A549 (cell line): ENCODE measurements around the gene ROS1. TPM values are rescaled to one million over a fixed set of nuclear protein-coding genes. Genes with fewer than 3 reads are reported as not detected.

Source experiments
- ATAC-seq, 2 experiments: fragments of 200-7000 bp in 1 of 2; fragments of >200 bp in 1 of 2; cut with Nextera tagmentation in 1 of 2; cut with Tn5 transposase in 1 of 2; 3 replicates each; pipeline versions ENCODE4 v1.8.0 to v1.9.1; 2018 to 2020; ENCODE audit warnings: mild to moderate bottlenecking in 1 of 2, moderate library complexity in 1 of 2
- CTCF ChIA-PET: fragments of 300-600 bp; sonication (Branson Sonifier 250); formaldehyde crosslinking; extraction: SDS; loops from one replicate; lab custom pipeline; 2021; ENCODE audit warnings: antibody characterized with exemption, inconsistent platforms; lab: Yijun Ruan, JAX
- POLR2A ChIA-PET: fragments of 350-600 bp; formaldehyde crosslinking; extraction: SDS; loops from one replicate; lab custom pipeline; 2021; ENCODE audit warnings: antibody characterized with exemption, inconsistent platforms; lab: Yijun Ruan, JAX
- DNase-seq, 2 experiments: peaks; one replicate each; pipeline versions ENCODE4 v3.0.0 to v3.0.0-alpha.2; 2011 to 2016; ENCODE audit warnings: low read depth in 1 of 2, low spot score in 1 of 2
- FAIRE-seq: peaks from 2 replicates; lab custom pipeline; 2011; peaks lifted over from hg19 to GRCh38; lab: Jason Lieb, UNC
- H3K27ac ChIP-seq, 2 experiments: fragments of >200 bp; sonication (Bioruptor Twin); formaldehyde crosslinking; 3 replicates each; pipeline ENCODE4 v1.5.1; 2016 to 2017
- H3K4me1 ChIP-seq: fragments of >200 bp; sonication (Bioruptor Twin); formaldehyde crosslinking; 3 replicates; pipeline ENCODE4 v1.6.1; 2016
- H3K4me2 ChIP-seq: fragments of >200 bp; sonication (Bioruptor Twin); formaldehyde crosslinking; 3 replicates; pipeline ENCODE4 v1.6.1; 2016
- H3K4me3 ChIP-seq: fragments of >200 bp; sonication (Bioruptor Twin); formaldehyde crosslinking; 3 replicates; pipeline ENCODE4 v1.5.1; 2016
- H3K9me3 ChIP-seq: fragments of >200 bp; sonication (Bioruptor Twin); formaldehyde crosslinking; 3 replicates; pipeline ENCODE4 v1.6.1; 2016
- BCL3 ChIP-seq: fragments of >200 bp; sonication (Bioruptor Twin); formaldehyde crosslinking; IDR thresholded peaks from 3 replicates; pipeline ENCODE4 v1.6.1; 2016
- CEBPB ChIP-seq, 2 experiments: fragments of >200 bp in 1 of 2; sonication (Bioruptor Twin) in 1 of 2; formaldehyde crosslinking in 1 of 2; IDR thresholded peaks; 2 replicates each; pipeline ENCODE4 v1.6.1; 2012 to 2016
- CHD4 ChIP-seq: fragments of 200-600 bp; sonication (generic); IDR thresholded peaks from 2 replicates; pipeline ENCODE4 v1.6.1; 2016; ENCODE audit warnings: antibody characterized with exemption, mild to moderate bottlenecking, borderline replicate concordance
- EHF ChIP-seq: fragments of 250-450 bp; sonication (Bioruptor Pico); IDR thresholded peaks from 2 replicates; pipeline ENCODE4 v1.5.0; 2020; ENCODE audit warnings: mild to moderate bottlenecking
- ELK1 ChIP-seq: fragments of 150-350 bp; IDR thresholded peaks from 2 replicates; pipeline ENCODE4 v1.6.1; 2014; ENCODE audit warnings: low read depth, mild to moderate bottlenecking, low read length
- EP300 ChIP-seq, 2 experiments: fragments of >200 bp; sonication (Bioruptor Twin); formaldehyde crosslinking; IDR thresholded peaks; 2 replicates in 1 of 2; 3 replicates in 1 of 2; pipeline ENCODE4 v1.6.1; 2016 to 2017
- ESRRA ChIP-seq: fragments of 150-350 bp; IDR thresholded peaks from 2 replicates; pipeline ENCODE4 v1.6.1; 2014; ENCODE audit warnings: mild to moderate bottlenecking, low read length, borderline replicate concordance
- FOXS1 ChIP-seq: fragments of 250-450 bp; sonication (Bioruptor Pico); IDR thresholded peaks from 2 replicates; pipeline ENCODE4 v1.5.0; 2020; ENCODE audit warnings: mild to moderate bottlenecking, moderate library complexity
- HDAC2 ChIP-seq: fragments of 200-600 bp; sonication (generic); IDR thresholded peaks from 2 replicates; pipeline ENCODE4 v1.6.1; 2016
- HES2 ChIP-seq: fragments of >200 bp; sonication (Bioruptor Twin); formaldehyde crosslinking; IDR thresholded peaks from 2 replicates; pipeline ENCODE4 v1.6.1; 2016
- HEYL ChIP-seq: fragments of 250-450 bp; sonication (Bioruptor Pico); IDR thresholded peaks from 2 replicates; pipeline ENCODE4 v1.8.0; 2021; ENCODE audit warnings: mild to moderate bottlenecking, moderate library complexity
- HOXA7 ChIP-seq: fragments of 250-450 bp; sonication (Bioruptor Pico); IDR thresholded peaks from 2 replicates; pipeline ENCODE4 v1.5.0; 2020; ENCODE audit warnings: mild to moderate bottlenecking, moderate library complexity
- JUN ChIP-seq, 2 experiments: fragments of >200 bp; sonication (Bioruptor Twin); formaldehyde crosslinking; IDR thresholded peaks; 2 replicates in 1 of 2; 3 replicates in 1 of 2; pipeline ENCODE4 v1.6.1; 2016 to 2017
- JUNB ChIP-seq: fragments of >200 bp; sonication (Bioruptor Twin); formaldehyde crosslinking; IDR thresholded peaks from 2 replicates; pipeline ENCODE4 v1.6.1; 2016
- MYC ChIP-seq: IDR thresholded peaks from 2 replicates; pipeline ENCODE4 v1.6.1; 2012; ENCODE audit warnings: mild to moderate bottlenecking, inconsistent platforms, low read length, improper control_type of control experiment, borderline replicate concordance
- PBX3 ChIP-seq: IDR thresholded peaks from 2 replicates; pipeline ENCODE4 v1.6.1; 2012
- POLR2A ChIP-seq: IDR thresholded peaks from 2 replicates; pipeline ENCODE4 v1.6.1; 2012; ENCODE audit warnings: mild to moderate bottlenecking, low read length
- POLR2AphosphoS2 ChIP-seq: conservative IDR thresholded peaks from 2 replicates; pipeline ENCODE4 v1.6.1; 2012; ENCODE audit warnings: low read length, improper control_type of control experiment, inconsistent platforms
- RFX5 ChIP-seq: fragments of 450-650 bp; IDR thresholded peaks from 2 replicates; pipeline ENCODE4 v1.7.1; 2014; ENCODE audit warnings: antibody characterized with exemption, mild to moderate bottlenecking, moderate library complexity
- RNF2 ChIP-seq: fragments of 200-600 bp; sonication (generic); IDR thresholded peaks from 2 replicates; pipeline ENCODE4 v1.6.1; 2016; ENCODE audit warnings: low read depth, mild to moderate bottlenecking, antibody characterized with exemption, moderate library complexity, borderline replicate concordance
- SMC3 ChIP-seq: fragments of >200 bp; sonication (Bioruptor Twin); formaldehyde crosslinking; IDR thresholded peaks from 3 replicates; pipeline ENCODE4 v1.6.1; 2018; ENCODE audit warnings: inconsistent platforms
- TFCP2L1 ChIP-seq: fragments of 250-450 bp; sonication (Bioruptor Pico); IDR thresholded peaks from 2 replicates; pipeline ENCODE4 v1.5.0; 2021; ENCODE audit warnings: mild to moderate bottlenecking
- TP53 ChIP-seq: fragments of 250-450 bp; sonication (Bioruptor Pico); IDR thresholded peaks from 2 replicates; pipeline ENCODE4 v1.5.0; 2021; ENCODE audit warnings: mild to moderate bottlenecking, moderate library complexity
- USF2 ChIP-seq: fragments of 450-650 bp; IDR thresholded peaks from 2 replicates; pipeline ENCODE4 v1.6.1; 2014; ENCODE audit warnings: antibody characterized with exemption
- ZC3H11A ChIP-seq: fragments of 450-650 bp; IDR thresholded peaks from 2 replicates; pipeline ENCODE4 v1.6.1; 2014; ENCODE audit warnings: antibody characterized with exemption, mild to moderate bottlenecking
- ZSCAN20 ChIP-seq: fragments of 250-450 bp; sonication (Bioruptor Pico); IDR thresholded peaks from 2 replicates; pipeline ENCODE4 v1.8.0; 2022; ENCODE audit warnings: mild to moderate bottlenecking, moderate library complexity
- WGBS: methylation state at CpG from one replicate; pipeline ENCODE4 v1.1.6; 2017; ENCODE audit errors: missing lambda C conversion rate; 5-methylcytosine and 5-hydroxymethylcytosine counted together
- polyA plus RNA-seq, 4 experiments: library from polyadenylated mRNA; depleted of rRNA in 3 of 4; stranded (reverse); fragments of >200 nt; fragmentation: RNase III in 1 of 4; extraction: RNeasy Plus Mini Kit Qiagen cat#74134 plus additional on column Dnase treatment in 1 of 4; gene quantifications; 2 replicates in 3 of 4; 3 replicates in 1 of 4; pipeline ENCODE4 v1.2.3, GENCODE V29; 2011 to 2017
- TF ChIP-seq, protein P1 (sequence below): fragments of >200 bp; sonication (Bioruptor Twin); formaldehyde crosslinking; IDR thresholded peaks from 3 replicates; pipeline ENCODE4 v1.5.1; 2016
- TF ChIP-seq, protein P2 (sequence below): IDR thresholded peaks from 2 replicates; pipeline ENCODE4 v1.6.1; 2012; ENCODE audit warnings: low read depth, borderline replicate concordance

The ROS1 gene
- polyA plus RNA-seq, 2 of the 4 experiments (the other 2 are of a cell fraction) = 0.17 to 0.18 TPM

GRCh38 chr6:117309611-117310010 lies 116.1 kb downstream of the ROS1 start:
- ChIA-PET POLR2A (no interaction called here), CTCF (no interaction called here)

GRCh38 chr6:117309069-117309468 lies 116.7 kb downstream of the ROS1 start:
- H3K4me3 ChIP-seq = no peak overlapping the region
- no peaks in the 10 kb centered on the region for H3K4me1 ChIP-seq
- H3K4me2 ChIP-seq = no peak overlapping the region
- POLR2A ChIA-PET = no interaction called here
- WGBS = 38% methylated on average over 3 of the region's 3 CpGs
- H3K27ac ChIP-seq = no peak overlapping the region
- no peak for FAIRE-seq
- CTCF ChIA-PET = no interaction called here
- no peak for TF ChIP-seq CHD4
- TF ChIP-seq JUNB = no peak
- no peak for TF ChIP-seq EHF
- no peak for TF ChIP-seq RFX5
- TF ChIP-seq PBX3 = no peak
- TF ChIP-seq HES2 = no peak
- no peak for TF ChIP-seq FOXS1 (CRISPR knock-in tag)
- TF ChIP-seq ZSCAN20 (CRISPR knock-in tag) = no peak
- TF ChIP-seq, protein P1, sequence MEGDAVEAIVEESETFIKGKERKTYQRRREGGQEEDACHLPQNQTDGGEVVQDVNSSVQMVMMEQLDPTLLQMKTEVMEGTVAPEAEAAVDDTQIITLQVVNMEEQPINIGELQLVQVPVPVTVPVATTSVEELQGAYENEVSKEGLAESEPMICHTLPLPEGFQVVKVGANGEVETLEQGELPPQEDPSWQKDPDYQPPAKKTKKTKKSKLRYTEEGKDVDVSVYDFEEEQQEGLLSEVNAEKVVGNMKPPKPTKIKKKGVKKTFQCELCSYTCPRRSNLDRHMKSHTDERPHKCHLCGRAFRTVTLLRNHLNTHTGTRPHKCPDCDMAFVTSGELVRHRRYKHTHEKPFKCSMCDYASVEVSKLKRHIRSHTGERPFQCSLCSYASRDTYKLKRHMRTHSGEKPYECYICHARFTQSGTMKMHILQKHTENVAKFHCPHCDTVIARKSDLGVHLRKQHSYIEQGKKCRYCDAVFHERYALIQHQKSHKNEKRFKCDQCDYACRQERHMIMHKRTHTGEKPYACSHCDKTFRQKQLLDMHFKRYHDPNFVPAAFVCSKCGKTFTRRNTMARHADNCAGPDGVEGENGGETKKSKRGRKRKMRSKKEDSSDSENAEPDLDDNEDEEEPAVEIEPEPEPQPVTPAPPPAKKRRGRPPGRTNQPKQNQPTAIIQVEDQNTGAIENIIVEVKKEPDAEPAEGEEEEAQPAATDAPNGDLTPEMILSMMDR = no peak
- no peak for TF ChIP-seq ESRRA
- TF ChIP-seq SMC3 = no peak
- H3K9me3 ChIP-seq = no peaks in the 10 kb centered on the region
- DNase-seq = no peak
- no peak for ATAC-seq

More at GRCh38 chr6:117309611-117310010, 116.1 kb downstream of the ROS1 start:
- no peak for DNase-seq
- ATAC-seq = no peak
- no peak overlapping the region for H3K4me2 ChIP-seq
- H3K9me3 ChIP-seq = no peaks in the 10 kb centered on the region
- H3K27ac ChIP-seq = no peak overlapping the region
- no peak for TF ChIP-seq RNF2
- TF ChIP-seq MYC = no peak
- no peak for TF ChIP-seq CEBPB (IDR thresholded peaks at IDR 0.05)
- TF ChIP-seq ELK1 = no peak
- no peak for TF ChIP-seq EP300 (IDR thresholded peaks at IDR 0.05)
- TF ChIP-seq POLR2A = no peak
- TF ChIP-seq TFCP2L1 = no peak
- TF ChIP-seq USF2 = no peak
- TF ChIP-seq FOXS1 (CRISPR knock-in tag) = no peak
- H3K4me3 ChIP-seq = no peak overlapping the region
- H3K4me1 ChIP-seq = no peaks in the 10 kb centered on the region
- FAIRE-seq = no peak

- ChIA-PET CTCF (no interaction called here), POLR2A (no interaction called here)
- Histone ChIP-seq H3K9me3 (no peaks in the 10 kb centered on the region), H3K27ac (no peak overlapping the region), H3K4me1 (no peaks in the 10 kb centered on the region), H3K4me2 (no peak overlapping the region), H3K4me3 (no peak overlapping the region)
- 57% methylated on average over 3 of the region's 3 CpGs for WGBS
- ATAC-seq (no peak), DNase-seq (no peak), FAIRE-seq (no peak)
- TF ChIP-seq BCL3 (no peak), POLR2AphosphoS2 (no peak), HEYL (CRISPR knock-in tag) (no peak), ZC3H11A (no peak), RNF2 (no peak), JUN (IDR thresholded peaks at IDR 0.05) (no peak), HOXA7 (no peak), TP53 (CRISPR knock-in tag) (no peak), HDAC2 (no peak), MYC (no peak)
- TF ChIP-seq, protein P2, sequence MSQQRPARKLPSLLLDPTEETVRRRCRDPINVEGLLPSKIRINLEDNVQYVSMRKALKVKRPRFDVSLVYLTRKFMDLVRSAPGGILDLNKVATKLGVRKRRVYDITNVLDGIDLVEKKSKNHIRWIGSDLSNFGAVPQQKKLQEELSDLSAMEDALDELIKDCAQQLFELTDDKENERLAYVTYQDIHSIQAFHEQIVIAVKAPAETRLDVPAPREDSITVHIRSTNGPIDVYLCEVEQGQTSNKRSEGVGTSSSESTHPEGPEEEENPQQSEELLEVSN = no peak
- TF ChIP-seq, protein P1 = no peak
Observed at GRCh38 chr6:117307655-117308054, 118.1 kb downstream of the ROS1 start.
